ENCODE measurements around the gene TNP1. TPM values are rescaled to one million over a fixed set of nuclear protein-coding genes. Genes with fewer than 3 reads are reported as not detected.

TNP1 gene
- polyA plus RNA-seq, 2 donors = not detected

- no peak overlapping the region for H3K27ac ChIP-seq (ENCODE audit: low read depth in 2 of 2, low read length in 1 of 2)
- no peak overlapping the region for H3K4me3 ChIP-seq (ENCODE audit: low read depth in 1 of 2, low read length in 2 of 2)
- H3K4me1 ChIP-seq (ENCODE audit: control insufficient read depth in 2 of 2, insufficient read depth in 2 of 2, low read length in 1 of 2) = peaks cover 0 to 5% of the 10 kb centered on the region in 2 donors
- WGBS, 2 donors = 32% methylated on average over 4 of the region's 4 CpGs
- peaks cover 2% of the 10 kb centered on the region in 2 donors for H3K9me3 ChIP-seq (ENCODE audit: control insufficient read depth in 2 of 2, insufficient read depth in 1 of 2, low read depth in 1 of 2, low read length in 1 of 2)
- H3K36me3 ChIP-seq (ENCODE audit: control insufficient read depth in 2 of 2, insufficient read depth in 2 of 2, low read length in 1 of 2) = no peaks in the 10 kb centered on the region
- H3K27me3 ChIP-seq (ENCODE audit: control insufficient read depth in 1 of 2, insufficient read depth in 2 of 2, low read length in 2 of 2) = no peaks in the 10 kb centered on the region
These were observed 30.3 kb downstream of the TNP1 start for GRCh38 chr2:216829533-216829932.

GRCh38 chr2:216827073-216827720 is 32.7 kb downstream of the TNP1 start:
- Histone ChIP-seq H3K4me1 (ENCODE audit: control insufficient read depth in 2 of 2, insufficient read depth in 2 of 2, low read length in 1 of 2) (peaks cover 0 to 5% of the 10 kb centered on the region in 2 donors), H3K27me3 (ENCODE audit: control insufficient read depth in 1 of 2, insufficient read depth in 2 of 2, low read length in 2 of 2) (no peaks in the 10 kb centered on the region), H3K4me3 (ENCODE audit: low read depth in 1 of 2, low read length in 2 of 2) (no peak overlapping the region), H3K36me3 (ENCODE audit: control insufficient read depth in 2 of 2, insufficient read depth in 2 of 2, low read length in 1 of 2) (no peaks in the 10 kb centered on the region), H3K27ac (ENCODE audit: low read depth in 2 of 2, low read length in 1 of 2) (no peak overlapping the region), H3K9me3 (ENCODE audit: control insufficient read depth in 2 of 2, insufficient read depth in 1 of 2, low read depth in 1 of 2, low read length in 1 of 2) (peaks cover 2% of the 10 kb centered on the region in 2 donors)
- WGBS, 2 donors = 63 to 75% methylated on average over 6 of the region's 6 CpGs

- 76 to 85% methylated on average over 1 of the region's 1 CpG for WGBS, 2 donors
- Histone ChIP-seq H3K27ac (ENCODE audit: low read depth in 2 of 2, low read length in 1 of 2) (no peak overlapping the region), H3K4me3 (ENCODE audit: low read depth in 1 of 2, low read length in 2 of 2) (no peak overlapping the region), H3K4me1 (ENCODE audit: control insufficient read depth in 2 of 2, insufficient read depth in 2 of 2, low read length in 1 of 2) (no peaks in the 10 kb centered on the region), H3K36me3 (ENCODE audit: control insufficient read depth in 2 of 2, insufficient read depth in 2 of 2, low read length in 1 of 2) (no peaks in the 10 kb centered on the region), H3K9me3 (ENCODE audit: control insufficient read depth in 2 of 2, insufficient read depth in 1 of 2, low read depth in 1 of 2, low read length in 1 of 2) (peaks cover 2% of the 10 kb centered on the region in 2 donors), H3K27me3 (ENCODE audit: control insufficient read depth in 1 of 2, insufficient read depth in 2 of 2, low read length in 2 of 2) (no peaks in the 10 kb centered on the region)
These were observed 37.4 kb downstream of the TNP1 start for GRCh38 chr2:216822470-216822869.

- no peak overlapping the region for H3K27ac ChIP-seq (ENCODE audit: low read depth in 2 of 2, low read length in 1 of 2)
- no peaks in the 10 kb centered on the region for H3K27me3 ChIP-seq (ENCODE audit: control insufficient read depth in 1 of 2, insufficient read depth in 2 of 2, low read length in 2 of 2)
- WGBS, 2 donors = 86 to 96% methylated on average over 3 of the region's 3 CpGs
- H3K9me3 ChIP-seq (ENCODE audit: control insufficient read depth in 2 of 2, insufficient read depth in 1 of 2, low read depth in 1 of 2, low read length in 1 of 2) = no peaks in the 10 kb centered on the region
- no peak overlapping the region for H3K4me3 ChIP-seq (ENCODE audit: low read depth in 1 of 2, low read length in 2 of 2)
- no peaks in the 10 kb centered on the region for H3K4me1 ChIP-seq (ENCODE audit: control insufficient read depth in 2 of 2, insufficient read depth in 2 of 2, low read length in 1 of 2)
- H3K36me3 ChIP-seq (ENCODE audit: control insufficient read depth in 2 of 2, insufficient read depth in 2 of 2, low read length in 1 of 2) = no peaks in the 10 kb centered on the region
These were observed 39.2 kb downstream of the TNP1 start for GRCh38 chr2:216820709-216821108.

- WGBS, 2 donors = 85 to 92% methylated on average over 8 of the region's 8 CpGs
- H3K4me3 ChIP-seq (ENCODE audit: low read depth in 1 of 2, low read length in 2 of 2) = no peak overlapping the region
- H3K27ac ChIP-seq (ENCODE audit: low read depth in 2 of 2, low read length in 1 of 2) = no peak overlapping the region
- H3K27me3 ChIP-seq (ENCODE audit: control insufficient read depth in 1 of 2, insufficient read depth in 2 of 2, low read length in 2 of 2) = no peaks in the 10 kb centered on the region
- H3K9me3 ChIP-seq (ENCODE audit: control insufficient read depth in 2 of 2, insufficient read depth in 1 of 2, low read depth in 1 of 2, low read length in 1 of 2) = no peaks in the 10 kb centered on the region
- no peaks in the 10 kb centered on the region for H3K36me3 ChIP-seq (ENCODE audit: control insufficient read depth in 2 of 2, insufficient read depth in 2 of 2, low read length in 1 of 2)
- H3K4me1 ChIP-seq (ENCODE audit: control insufficient read depth in 2 of 2, insufficient read depth in 2 of 2, low read length in 1 of 2) = no peaks in the 10 kb centered on the region
These were observed 40.1 kb downstream of the TNP1 start for GRCh38 chr2:216819766-216820165.

- Histone ChIP-seq H3K27me3 (ENCODE audit: control insufficient read depth in 1 of 2, insufficient read depth in 2 of 2, low read length in 2 of 2) (no peaks in the 10 kb centered on the region), H3K27ac (ENCODE audit: low read depth in 2 of 2, low read length in 1 of 2) (no peak overlapping the region), H3K36me3 (ENCODE audit: control insufficient read depth in 2 of 2, insufficient read depth in 2 of 2, low read length in 1 of 2) (no peaks in the 10 kb centered on the region), H3K9me3 (ENCODE audit: control insufficient read depth in 2 of 2, insufficient read depth in 1 of 2, low read depth in 1 of 2, low read length in 1 of 2) (no peaks in the 10 kb centered on the region), H3K4me1 (ENCODE audit: control insufficient read depth in 2 of 2, insufficient read depth in 2 of 2, low read length in 1 of 2) (no peaks in the 10 kb centered on the region), H3K4me3 (ENCODE audit: low read depth in 1 of 2, low read length in 2 of 2) (no peak overlapping the region)
- 68 to 85% methylated on average over 3 of the region's 3 CpGs for WGBS, 2 donors
These were observed 40.8 kb downstream of the TNP1 start for GRCh38 chr2:216819055-216819454.

- peaks cover 3 to 4% of the 10 kb centered on the region in 2 donors for H3K4me1 ChIP-seq (ENCODE audit: control insufficient read depth in 2 of 2, insufficient read depth in 2 of 2, low read length in 1 of 2)
- H3K27ac ChIP-seq (ENCODE audit: low read depth in 2 of 2, low read length in 1 of 2) = no peak overlapping the region
- 91 to 92% methylated on average over 28 to 30 of the region's 30 CpGs for WGBS, 2 donors
- no peaks in the 10 kb centered on the region for H3K27me3 ChIP-seq (ENCODE audit: control insufficient read depth in 1 of 2, insufficient read depth in 2 of 2, low read length in 2 of 2)
- no peaks in the 10 kb centered on the region for H3K36me3 ChIP-seq (ENCODE audit: control insufficient read depth in 2 of 2, insufficient read depth in 2 of 2, low read length in 1 of 2)
- no peaks in the 10 kb centered on the region for H3K9me3 ChIP-seq (ENCODE audit: control insufficient read depth in 2 of 2, insufficient read depth in 1 of 2, low read depth in 1 of 2, low read length in 1 of 2)
- no peak overlapping the region for H3K4me3 ChIP-seq (ENCODE audit: low read depth in 1 of 2, low read length in 2 of 2)
These were observed 49.3 kb downstream of the TNP1 start for GRCh38 chr2:216810399-216811160.

Other genes starting within 250 kb of the TNP1 start
- 100 to 1,000 TPM in 1 of 2 donors, 10 to 100 TPM in 1; 93.6 to 138 TPM for gene IGFBP2, start 226.6 kb downstream of the TNP1 start, polyA plus RNA-seq
- gene IGFBP5, start 164.5 kb downstream of the TNP1 start, polyA plus RNA-seq = 10 to 100 TPM; 29.4 to 46.5 TPM